Tibial nerve (tissue), 4 donors: ENCODE measurements around the gene CHI3L2.

Source experiments
- EP300 ChIP-seq, 2 donors: sonication (generic); formaldehyde crosslinking; IDR thresholded peaks; one replicate each; pipeline ENCODE4 v1.6.1; 2017; ENCODE audit warnings: antibody characterized with exemption in 2 of 2, mild to moderate bottlenecking in 1 of 2
- TF ChIP-seq, protein P1 (sequence below), 5 experiments: fragments of 200-600 bp in 3 of 5; fragments of 450-650 bp in 2 of 5; sonication (generic) in 3 of 5; IDR thresholded peaks; one replicate each; pipeline ENCODE4 v1.5.1; 2016 to 2019; ENCODE audit warnings: antibody characterized with exemption in 5 of 5, mild to moderate bottlenecking in 3 of 5, moderate library complexity in 2 of 5

DNA sequence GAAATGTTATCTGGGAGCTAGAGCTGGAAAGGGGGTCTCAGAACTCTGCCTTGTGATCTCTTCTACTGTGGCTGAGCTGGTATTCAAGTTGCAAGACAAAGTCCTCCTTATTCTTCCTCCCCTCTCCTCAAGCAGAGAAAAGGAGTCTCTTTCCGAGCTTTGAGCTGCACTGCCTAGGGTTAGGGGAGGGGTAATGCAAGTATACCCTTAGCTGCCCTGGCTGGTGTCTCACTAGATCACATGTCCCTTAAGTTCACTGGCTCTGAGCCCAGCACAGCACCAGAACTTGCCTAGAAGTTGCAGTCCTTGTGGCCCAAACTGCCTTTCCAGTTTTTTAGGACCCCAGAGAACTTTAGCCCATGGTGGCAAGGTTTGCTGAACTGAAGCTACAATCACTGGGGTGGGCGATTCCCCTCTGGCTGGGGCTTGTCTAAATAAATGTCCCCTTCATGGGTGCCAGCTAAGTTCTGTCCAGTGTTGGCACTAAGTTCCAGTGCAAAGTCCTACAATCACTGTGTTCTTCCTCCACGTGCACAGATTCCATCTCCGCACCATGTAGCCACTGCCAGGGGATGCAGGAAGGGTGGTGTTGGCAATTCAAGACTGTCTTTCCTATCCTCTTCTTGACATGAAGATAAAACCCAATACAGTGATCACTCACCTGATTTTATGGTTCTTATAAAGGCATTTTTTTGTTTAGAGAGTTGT, 40.4 kb downstream of the CHI3L2 start:
- TF ChIP-seq, protein P1, sequence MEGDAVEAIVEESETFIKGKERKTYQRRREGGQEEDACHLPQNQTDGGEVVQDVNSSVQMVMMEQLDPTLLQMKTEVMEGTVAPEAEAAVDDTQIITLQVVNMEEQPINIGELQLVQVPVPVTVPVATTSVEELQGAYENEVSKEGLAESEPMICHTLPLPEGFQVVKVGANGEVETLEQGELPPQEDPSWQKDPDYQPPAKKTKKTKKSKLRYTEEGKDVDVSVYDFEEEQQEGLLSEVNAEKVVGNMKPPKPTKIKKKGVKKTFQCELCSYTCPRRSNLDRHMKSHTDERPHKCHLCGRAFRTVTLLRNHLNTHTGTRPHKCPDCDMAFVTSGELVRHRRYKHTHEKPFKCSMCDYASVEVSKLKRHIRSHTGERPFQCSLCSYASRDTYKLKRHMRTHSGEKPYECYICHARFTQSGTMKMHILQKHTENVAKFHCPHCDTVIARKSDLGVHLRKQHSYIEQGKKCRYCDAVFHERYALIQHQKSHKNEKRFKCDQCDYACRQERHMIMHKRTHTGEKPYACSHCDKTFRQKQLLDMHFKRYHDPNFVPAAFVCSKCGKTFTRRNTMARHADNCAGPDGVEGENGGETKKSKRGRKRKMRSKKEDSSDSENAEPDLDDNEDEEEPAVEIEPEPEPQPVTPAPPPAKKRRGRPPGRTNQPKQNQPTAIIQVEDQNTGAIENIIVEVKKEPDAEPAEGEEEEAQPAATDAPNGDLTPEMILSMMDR (IDR thresholded peaks at IDR 0.05), result no peak
- no peak for TF ChIP-seq EP300 (IDR thresholded peaks at IDR 0.05)
